ENCODE measurements around the gene S100A14. TPM values are rescaled to one million over a fixed set of nuclear protein-coding genes. Genes with fewer than 3 reads are reported as not detected.
"Not testable (repeated sequence)": the region's sequence is repeated elsewhere in the genome, so short reads cannot be mapped to it uniquely, and the experiment has no call there.

S100A14 gene
- total RNA-seq, 1 donor from 2014 or later, result 0.35 TPM

DNA sequence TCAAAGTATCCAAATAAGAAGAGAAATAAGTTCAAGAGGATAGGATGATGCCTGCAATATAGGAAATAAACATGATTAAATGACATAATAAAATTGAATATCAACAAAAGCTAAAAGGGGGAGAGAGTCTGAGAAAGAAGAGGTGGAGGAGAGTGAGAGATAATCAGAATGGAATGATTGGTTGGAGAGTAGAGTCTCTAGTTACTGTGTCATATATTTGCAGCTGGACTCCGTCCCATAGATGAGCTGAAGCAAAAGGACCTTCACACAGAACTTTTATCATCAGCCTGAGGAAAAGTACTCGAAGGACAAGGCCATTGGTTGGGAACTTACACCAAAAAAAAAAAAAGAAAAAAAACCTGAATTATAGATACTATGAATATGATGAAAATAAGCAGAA, 27.6 kb downstream of the S100A14 start:
- DNase-seq (ENCODE audit: low spot score), result no peak

GRCh38 chr1:153588033-153588432, 28.1 kb downstream of the S100A14 start:
- not testable (repeated sequence) for DNase-seq (ENCODE audit: low spot score)

DNA sequence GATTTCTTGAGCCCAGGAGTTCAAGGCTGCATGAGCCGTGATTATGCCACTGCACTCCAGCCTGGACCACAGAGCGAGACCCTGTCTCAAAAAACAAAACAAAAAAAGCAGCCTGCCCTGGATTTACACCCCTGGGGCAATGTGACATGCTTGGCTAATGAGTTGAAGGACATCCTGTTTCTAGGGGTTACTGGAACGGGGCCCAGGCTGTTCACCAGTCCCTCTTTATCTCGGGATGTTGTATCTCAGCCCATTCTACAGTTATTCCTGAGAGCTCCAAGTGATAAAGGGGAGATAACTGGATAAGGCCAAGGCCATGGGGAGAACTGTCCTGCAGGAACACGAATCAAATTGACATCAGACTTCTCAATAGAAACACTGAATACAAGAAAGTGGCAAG, 28.8 kb downstream of the S100A14 start:
- no peak for DNase-seq (ENCODE audit: low spot score)

GRCh38 chr1:153586347-153586746, 29.8 kb downstream of the S100A14 start:
- DNase-seq (ENCODE audit: low spot score), result no peak

DNA sequence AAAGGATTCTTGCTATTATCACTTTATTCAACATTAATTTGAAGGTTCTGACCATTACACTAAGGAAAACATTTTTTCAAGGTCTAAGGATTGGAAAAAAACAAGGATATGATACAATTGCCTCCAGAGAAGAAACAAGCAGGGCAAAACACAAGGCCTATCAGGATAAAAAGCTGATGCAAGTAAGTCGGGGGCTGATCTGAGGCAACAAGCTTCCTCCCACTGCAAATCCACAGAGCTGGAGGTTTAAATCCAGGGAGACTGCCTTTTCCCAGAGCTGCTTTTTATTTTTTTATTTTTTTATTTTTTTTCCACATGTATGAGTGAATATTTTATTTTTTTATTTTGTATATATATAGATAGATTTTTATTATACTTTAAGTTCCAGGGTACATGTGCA, 31.1 kb downstream of the S100A14 start:
- DNase-seq (ENCODE audit: low spot score), result no peak

DNA sequence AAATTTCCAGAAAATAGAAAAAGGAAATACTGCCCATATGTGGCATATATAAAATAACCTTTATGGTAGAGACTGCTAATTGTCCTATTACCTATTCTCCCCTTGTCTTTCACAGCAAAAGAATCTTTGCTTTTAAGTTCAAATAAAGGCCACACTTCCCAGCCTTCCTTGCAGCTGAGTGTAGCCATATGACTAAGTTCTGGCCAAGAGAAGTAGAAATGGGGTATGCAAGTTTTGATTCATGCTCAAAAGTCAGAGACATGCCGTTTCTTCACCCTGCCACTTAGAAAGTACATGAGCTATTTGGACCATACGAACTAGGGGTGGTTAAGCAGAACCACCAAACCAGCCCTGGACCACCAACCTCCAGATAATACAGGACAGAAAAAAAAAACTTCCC, 32.1 kb downstream of the S100A14 start:
- DNase-seq (ENCODE audit: low spot score), result no peak

DNA sequence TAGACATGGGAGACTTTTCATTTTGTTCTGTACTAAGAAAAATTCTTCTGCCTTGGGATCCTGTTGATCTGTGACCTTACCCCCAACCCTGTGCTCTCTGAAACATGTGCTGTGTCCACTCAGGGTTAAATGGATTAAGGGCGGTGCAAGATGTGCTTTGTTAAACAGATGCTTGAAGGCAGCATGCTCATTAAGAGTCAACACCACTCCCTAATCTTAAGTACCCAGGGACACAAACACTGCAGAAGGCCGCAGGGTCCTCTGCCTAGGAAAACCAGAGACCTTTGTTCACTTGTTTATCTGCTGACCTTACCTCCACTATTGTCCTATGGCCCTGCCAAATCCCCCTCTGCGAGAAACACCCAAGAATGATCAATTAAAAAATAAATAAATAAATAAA, 32.6 kb downstream of the S100A14 start:
- not testable (repeated sequence) for DNase-seq (ENCODE audit: low spot score)

DNA sequence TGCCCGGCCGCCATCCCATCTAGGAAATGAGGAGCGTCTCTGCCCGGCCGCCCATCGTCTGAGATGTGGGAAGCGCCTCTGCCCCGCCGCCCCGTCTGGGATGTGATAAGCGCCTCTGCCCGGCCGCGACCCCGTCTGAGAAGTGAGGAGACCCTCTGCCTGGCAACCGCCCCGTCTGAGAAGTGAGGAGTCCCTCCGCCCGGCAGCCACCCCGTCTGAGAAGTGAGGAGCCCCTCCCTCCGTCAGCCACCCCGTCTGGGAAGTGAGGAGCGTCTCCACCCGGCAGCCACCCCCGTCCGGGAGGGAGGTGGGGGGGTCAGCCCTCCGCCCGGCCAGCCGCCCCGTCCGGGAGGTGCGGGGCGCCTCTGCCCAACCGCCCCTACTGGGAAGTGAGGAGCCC, 33.3 kb downstream of the S100A14 start:
- DNase-seq (ENCODE audit: low spot score), result peak; percentile 62

DNA sequence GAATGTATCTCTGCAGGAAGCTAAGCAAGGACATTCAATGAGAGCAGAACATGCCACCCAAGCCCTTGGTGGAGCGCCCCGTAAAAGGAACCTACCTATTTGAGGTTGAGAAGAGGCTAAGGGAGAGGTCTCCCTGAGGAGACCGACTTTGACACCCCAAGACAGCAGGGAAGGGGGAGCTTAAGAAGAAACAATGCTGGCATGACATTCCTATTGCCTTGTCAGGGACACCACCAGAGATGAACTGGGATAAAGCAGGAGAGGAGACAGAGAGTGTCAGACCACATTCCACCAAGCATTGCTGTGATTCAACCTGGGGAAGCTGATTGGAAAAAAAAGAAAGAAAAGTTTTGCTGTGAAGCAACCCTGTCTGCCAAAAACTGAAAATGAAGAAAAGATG, 37.2 kb downstream of the S100A14 start:
- no peak for DNase-seq (ENCODE audit: low spot score)

DNA sequence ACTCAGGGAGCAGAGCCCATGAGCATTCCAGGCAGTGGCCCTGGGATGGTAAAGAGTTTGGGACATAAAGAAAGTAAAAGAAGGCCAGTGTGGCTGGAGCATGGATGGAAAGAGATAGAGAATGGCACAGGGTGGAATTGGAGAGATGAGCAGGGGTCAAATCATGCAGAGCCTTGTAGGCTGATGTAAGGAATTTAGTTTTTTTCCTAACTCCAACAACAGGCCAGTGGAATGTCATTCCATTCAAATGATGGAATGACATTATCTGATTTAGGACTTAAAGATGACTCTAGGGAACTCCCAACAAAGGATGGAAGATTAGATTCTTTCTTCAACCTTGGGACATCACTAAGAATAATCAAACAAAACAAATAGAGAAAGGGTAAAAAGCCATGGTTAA, 37.6 kb downstream of the S100A14 start:
- no peak for DNase-seq (ENCODE audit: low spot score)

- DNase-seq (ENCODE audit: low spot score), result peak; percentile 86
Observed at GRCh38 chr1:153577624-153578051, 38.5 kb downstream of the S100A14 start.

GRCh38 chr1:153577138-153577537, 39.0 kb downstream of the S100A14 start:
- no peak for DNase-seq (ENCODE audit: low spot score)

DNA sequence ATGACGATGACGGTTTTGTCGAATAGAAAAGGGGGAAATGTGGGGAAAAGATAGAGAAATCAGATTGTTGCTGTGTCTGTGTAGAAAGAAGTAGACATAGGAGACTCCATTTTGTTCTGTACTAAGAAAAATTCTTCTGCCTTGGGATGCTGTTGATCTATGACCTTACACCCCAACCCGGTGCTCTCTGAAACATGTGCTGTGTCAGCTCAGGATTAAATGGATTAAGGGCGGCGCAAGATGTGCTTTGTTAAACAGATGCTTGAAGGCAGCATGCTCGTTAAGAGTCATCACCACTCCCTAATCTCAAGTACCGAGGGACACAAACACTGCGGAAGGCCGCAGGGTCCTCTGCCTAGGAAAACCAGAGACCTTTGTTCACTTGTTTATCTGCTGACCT, 40.6 kb downstream of the S100A14 start:
- DNase-seq (ENCODE audit: low spot score), result not testable (repeated sequence)

- DNase-seq (ENCODE audit: low spot score), result not testable (repeated sequence)
Observed at GRCh38 chr1:153575081-153575491, 41.0 kb downstream of the S100A14 start.

- no peak for DNase-seq (ENCODE audit: low spot score)
Observed at GRCh38 chr1:153573351-153573750, 42.8 kb downstream of the S100A14 start.

GRCh38 chr1:153572569-153573015, 43.5 kb downstream of the S100A14 start:
- peak; percentile 89 for DNase-seq (ENCODE audit: low spot score)

DNA sequence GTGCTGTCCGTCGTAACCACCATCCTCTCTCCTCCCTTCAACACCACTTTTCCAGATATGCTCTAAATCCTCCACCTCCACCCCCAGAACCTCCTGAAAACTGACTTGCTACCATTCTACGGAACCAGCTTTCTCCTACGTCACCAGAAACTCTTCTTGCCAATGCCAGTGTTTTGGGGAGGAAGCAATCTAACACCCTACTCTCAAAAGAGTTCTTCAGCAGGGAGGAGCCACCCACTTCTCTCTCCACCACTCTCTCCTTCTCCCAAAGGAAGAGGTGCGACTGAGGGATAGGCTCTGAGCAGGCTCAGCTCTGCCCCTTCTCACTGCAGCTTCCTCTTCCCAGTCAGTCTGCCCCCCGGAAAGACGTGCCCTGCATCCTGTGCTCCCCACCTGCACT, 44.4 kb downstream of the S100A14 start:
- DNase-seq (ENCODE audit: low spot score), result no peak

- no peak for DNase-seq (ENCODE audit: low spot score)
Observed at GRCh38 chr1:153570874-153571273, 45.3 kb downstream of the S100A14 start.

DNA sequence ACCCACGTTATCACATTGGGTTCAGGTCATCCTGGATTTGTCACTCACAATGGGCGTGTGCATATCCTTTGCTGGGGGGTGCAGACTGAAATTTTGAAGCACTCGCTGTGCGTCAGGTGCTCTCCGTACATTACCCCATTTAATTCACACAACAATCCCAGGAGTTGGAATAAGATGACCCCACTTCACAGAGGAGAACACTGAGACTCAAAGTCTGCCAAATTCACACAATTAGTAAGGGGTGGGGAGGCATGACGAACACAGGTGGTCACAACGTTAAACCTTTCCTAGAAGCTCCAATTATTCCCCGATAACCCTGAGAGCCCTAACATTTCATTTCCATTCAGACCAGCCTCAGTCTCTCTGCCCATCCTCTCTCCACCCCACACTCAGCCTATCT, 46.7 kb downstream of the S100A14 start:
- DNase-seq (ENCODE audit: low spot score), result no peak

- DNase-seq (ENCODE audit: low spot score), result peak; percentile 97
Observed at GRCh38 chr1:153568367-153569099, 47.6 kb downstream of the S100A14 start.

GRCh38 chr1:153567621-153568366, 48.3 kb downstream of the S100A14 start:
- peak; percentile 85 for DNase-seq (ENCODE audit: low spot score)

All from mesenteric fat pad (tissue), 1 donor.